Cardiac fibroblast (primary cell): ENCODE data around the gene RBM33.

ENCODE experiments used
- DNase-seq, 2 donors: peaks; one replicate each; pipeline versions ENCODE4 v3.0.0 to v3.0.0-alpha.2; 2010; ENCODE audit warnings: low read depth in 2 of 2
- H3K4me3 ChIP-seq, 2 donors: replicated peaks in 1 of 2; 1 replicate in 1 of 2; 2 replicates in 1 of 2; pipeline ENCODE4 v1.5.1; 2011; ENCODE audit warnings: low read depth in 2 of 2, low read length in 2 of 2, mild to moderate bottlenecking in 2 of 2, moderate library complexity in 1 of 2
- TF ChIP-seq, protein P1 (sequence below): IDR thresholded peaks from one replicate; pipeline ENCODE4 v1.5.1; 2011; ENCODE audit warnings: low read depth, mild to moderate bottlenecking, low read length, inconsistent platforms

RBM33 gene

DNA sequence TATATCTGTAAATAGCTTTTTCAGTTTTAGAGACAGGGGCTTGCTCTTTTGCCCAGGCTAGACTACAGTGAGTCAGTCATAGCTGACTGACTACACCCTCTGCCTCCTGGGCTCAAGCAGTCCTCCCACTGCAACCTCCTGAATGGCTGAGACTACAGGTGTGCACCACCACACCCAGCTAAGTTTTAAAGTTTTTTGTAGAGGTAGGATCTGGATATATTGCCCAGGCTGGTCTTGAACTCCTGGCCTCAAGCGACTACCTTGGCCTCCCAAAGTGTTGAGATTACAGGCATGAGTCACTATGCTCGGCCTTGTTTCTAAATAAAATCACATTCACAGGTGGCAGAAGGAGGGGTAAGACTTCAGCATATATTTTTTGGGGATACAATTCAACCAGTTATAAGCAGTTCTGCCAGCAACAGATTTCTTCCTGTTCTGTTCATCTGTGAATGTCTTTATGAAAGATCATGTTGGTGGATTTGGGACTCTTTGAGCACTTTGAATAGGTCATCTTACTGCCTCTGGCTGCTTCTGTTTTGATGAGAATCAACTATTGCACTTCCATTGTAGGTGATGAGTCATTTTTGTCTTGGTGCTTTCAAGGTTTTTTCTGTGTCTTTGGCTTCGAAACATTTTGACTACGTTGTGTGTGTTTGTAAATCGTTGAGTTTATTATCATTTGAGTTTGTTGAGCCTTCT is 15.7 kb downstream of the RBM33 start:
- DNase-seq, result peak in 1 of 2 donors; percentile 63
- TF ChIP-seq, protein P1, sequence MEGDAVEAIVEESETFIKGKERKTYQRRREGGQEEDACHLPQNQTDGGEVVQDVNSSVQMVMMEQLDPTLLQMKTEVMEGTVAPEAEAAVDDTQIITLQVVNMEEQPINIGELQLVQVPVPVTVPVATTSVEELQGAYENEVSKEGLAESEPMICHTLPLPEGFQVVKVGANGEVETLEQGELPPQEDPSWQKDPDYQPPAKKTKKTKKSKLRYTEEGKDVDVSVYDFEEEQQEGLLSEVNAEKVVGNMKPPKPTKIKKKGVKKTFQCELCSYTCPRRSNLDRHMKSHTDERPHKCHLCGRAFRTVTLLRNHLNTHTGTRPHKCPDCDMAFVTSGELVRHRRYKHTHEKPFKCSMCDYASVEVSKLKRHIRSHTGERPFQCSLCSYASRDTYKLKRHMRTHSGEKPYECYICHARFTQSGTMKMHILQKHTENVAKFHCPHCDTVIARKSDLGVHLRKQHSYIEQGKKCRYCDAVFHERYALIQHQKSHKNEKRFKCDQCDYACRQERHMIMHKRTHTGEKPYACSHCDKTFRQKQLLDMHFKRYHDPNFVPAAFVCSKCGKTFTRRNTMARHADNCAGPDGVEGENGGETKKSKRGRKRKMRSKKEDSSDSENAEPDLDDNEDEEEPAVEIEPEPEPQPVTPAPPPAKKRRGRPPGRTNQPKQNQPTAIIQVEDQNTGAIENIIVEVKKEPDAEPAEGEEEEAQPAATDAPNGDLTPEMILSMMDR, result no peak

DNA sequence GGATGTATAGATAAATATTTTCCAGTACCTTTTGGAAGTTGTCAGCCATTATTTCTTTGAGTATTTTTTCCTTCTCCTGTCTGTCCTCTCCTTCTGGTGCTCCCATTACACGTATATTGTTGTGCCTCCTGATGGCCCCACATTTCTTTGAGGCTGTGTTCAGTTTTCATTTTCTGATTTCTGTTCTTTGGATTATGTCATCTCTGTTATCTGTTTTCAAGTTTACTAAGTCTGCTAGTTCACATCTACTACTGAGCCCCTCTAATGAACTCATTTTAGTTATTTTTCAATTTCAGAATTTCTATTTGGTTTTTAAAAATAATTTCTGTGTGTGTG is 16.3 kb downstream of the RBM33 start:
- H3K4me3 ChIP-seq, result no peak overlapping the region
- TF ChIP-seq, protein P1, result no peak
- no peak for DNase-seq

More for the DNA sequence above, 15.7 kb downstream of the RBM33 start:
- H3K4me3 ChIP-seq, result no peak overlapping the region

DNA sequence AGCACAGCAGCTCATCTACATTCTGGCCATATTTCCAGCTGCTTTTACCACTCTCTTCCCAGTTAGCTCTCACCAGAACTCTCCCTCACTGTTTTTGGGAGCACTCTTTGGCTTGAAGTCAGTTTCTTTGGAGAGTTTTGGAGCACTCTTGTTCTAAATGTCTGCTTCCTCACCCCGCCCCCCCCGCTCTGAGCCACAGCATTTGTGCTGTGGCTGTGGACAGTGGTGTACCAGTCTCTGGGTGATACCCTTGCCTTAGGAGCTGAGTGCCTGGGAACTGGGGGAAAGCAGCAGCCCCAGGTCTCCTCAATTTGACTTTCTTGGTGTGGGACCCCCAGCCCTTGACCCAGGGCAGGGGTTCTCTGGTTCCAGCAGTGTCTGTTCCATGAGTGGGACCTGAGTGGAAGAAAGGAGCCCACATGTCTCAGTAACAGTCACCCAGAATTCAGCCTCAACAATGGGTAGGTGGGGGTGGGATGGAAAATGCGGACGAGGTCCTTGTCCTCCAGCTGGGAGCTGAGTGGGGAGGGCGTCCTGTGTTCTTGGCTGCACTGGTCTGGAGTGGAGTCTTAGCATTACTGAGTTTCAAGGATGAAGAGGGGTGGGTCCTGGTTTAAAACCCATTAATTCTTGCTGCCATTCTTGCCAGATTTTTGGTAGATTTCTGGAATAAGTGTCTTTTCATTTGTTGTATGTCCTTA is 18.0 kb downstream of the RBM33 start:
- DNase-seq, result no peak
- TF ChIP-seq, protein P1, result no peak
- H3K4me3 ChIP-seq, result no peak overlapping the region

DNA sequence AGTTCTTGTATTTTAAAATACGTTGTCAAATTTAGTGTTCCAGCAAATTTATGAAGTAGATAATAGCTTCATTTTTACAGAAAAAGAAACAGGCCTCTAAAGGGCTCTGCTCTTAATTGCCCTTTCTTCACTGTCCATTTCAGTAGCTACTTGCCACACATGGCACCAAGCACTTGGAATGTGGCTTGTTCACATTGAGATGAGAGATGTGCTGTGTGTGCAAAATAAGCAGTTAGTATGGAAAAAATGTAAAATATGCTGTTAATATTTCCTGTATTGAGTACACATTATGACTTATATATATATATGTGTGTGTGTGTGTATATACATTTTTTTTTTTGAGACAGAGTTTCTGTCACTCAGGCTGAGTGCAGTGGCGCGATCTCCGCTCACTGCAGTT is 19.5 kb downstream of the RBM33 start:
- TF ChIP-seq, protein P1, result no peak
- no peak overlapping the region for H3K4me3 ChIP-seq
- no peak for DNase-seq

DNA sequence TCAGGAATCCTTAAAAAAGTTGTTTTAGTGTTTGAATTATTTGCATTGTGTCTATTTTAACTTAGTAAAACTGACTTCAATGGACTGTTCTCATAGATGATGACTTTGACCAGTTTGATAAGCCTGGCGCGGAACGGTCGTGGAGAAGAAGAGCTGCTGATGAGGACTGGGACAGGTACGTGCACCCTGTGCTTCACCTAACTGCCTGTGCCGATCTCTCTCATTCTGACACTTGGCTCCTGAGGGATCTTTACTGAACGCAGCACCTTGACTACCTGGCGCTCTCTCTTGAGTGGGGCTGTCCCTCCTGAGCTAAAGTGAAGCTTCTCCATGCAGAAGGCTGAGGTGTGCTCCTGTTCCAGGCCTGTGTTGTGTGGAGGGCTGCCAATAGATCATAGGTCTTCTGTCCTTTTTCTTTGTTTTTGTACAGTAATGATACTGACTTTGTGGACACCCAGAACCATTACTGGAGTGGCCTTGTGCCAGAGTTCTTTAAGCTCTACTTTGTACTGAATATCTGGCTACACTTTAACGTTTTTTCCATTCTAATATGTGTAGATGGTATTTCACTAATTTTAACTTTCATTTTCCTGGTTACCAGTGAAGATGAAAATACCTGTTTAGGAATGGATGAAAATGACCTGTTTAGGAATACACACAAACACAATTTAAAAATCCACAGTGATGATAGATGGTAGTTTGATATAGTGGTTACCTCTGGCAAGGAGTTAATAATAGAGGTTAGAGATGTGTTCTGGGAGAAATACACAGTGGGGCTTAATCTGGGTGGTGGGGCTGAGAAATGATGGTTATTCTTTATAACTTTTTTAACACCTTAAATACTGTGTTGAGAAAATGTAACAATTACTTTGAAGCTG is 20.9 kb downstream of the RBM33 start:
- DNase-seq, result no peak
- TF ChIP-seq, protein P1, result no peak
- no peak overlapping the region for H3K4me3 ChIP-seq

DNA sequence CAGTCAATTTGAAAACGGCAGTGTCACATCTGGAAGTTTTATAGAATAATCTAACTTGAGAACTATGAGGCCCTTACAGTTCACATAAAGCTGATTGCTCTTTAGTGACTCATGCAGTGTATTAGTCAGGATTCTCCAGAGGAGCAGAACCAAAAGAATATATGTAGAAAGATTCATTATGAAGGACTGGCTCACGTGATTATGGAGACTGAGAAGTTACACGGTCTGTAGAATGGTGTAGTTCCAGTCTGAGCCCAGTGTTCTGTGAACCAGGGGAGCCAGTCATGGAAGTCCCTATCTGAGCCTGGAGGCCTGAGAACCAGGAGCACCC is 21.5 kb downstream of the RBM33 start:
- TF ChIP-seq, protein P1, result no peak
- H3K4me3 ChIP-seq, result no peak overlapping the region
- DNase-seq, result peak; percentile 65 to 82
